HUES48 (cell line): ENCODE measurements around the gene KCNIP4.

Experiments
- H3K27ac ChIP-seq: one replicate; pipeline ENCODE4 v1.7.0; 2013; ENCODE audit warnings: low read depth, low read length, inconsistent platforms
- H3K27me3 ChIP-seq: 2 replicates; pipeline ENCODE4 v1.6.1; 2013; ENCODE audit warnings: mild to moderate bottlenecking, low read length; ENCODE audit not compliant: control insufficient read depth, insufficient read depth
- H3K36me3 ChIP-seq: 2 replicates; pipeline ENCODE4 v1.6.1; 2013; ENCODE audit warnings: low read length; ENCODE audit not compliant: control insufficient read depth, insufficient read depth
- H3K4me1 ChIP-seq: 2 replicates; pipeline ENCODE4 v1.6.1; 2013; ENCODE audit warnings: mild to moderate bottlenecking, low read length; ENCODE audit not compliant: control insufficient read depth, insufficient read depth
- H3K4me3 ChIP-seq: 2 replicates; pipeline ENCODE4 v1.5.1; 2013; ENCODE audit warnings: mild to moderate bottlenecking, low read depth, low read length
- H3K9ac ChIP-seq: 2 replicates; pipeline ENCODE4 v1.6.1; 2013; ENCODE audit warnings: mild to moderate bottlenecking, low read depth, low read length, moderate library complexity
- H3K9me3 ChIP-seq: 2 replicates; pipeline ENCODE4 v1.6.1; 2013; ENCODE audit warnings: low read length; ENCODE audit not compliant: control insufficient read depth, insufficient read depth

Gene KCNIP4

GRCh38 chr4:21735866-21736265 is 212.7 kb downstream of the KCNIP4 start:
- no peaks in the 10 kb centered on the region for H3K4me1 ChIP-seq

DNA sequence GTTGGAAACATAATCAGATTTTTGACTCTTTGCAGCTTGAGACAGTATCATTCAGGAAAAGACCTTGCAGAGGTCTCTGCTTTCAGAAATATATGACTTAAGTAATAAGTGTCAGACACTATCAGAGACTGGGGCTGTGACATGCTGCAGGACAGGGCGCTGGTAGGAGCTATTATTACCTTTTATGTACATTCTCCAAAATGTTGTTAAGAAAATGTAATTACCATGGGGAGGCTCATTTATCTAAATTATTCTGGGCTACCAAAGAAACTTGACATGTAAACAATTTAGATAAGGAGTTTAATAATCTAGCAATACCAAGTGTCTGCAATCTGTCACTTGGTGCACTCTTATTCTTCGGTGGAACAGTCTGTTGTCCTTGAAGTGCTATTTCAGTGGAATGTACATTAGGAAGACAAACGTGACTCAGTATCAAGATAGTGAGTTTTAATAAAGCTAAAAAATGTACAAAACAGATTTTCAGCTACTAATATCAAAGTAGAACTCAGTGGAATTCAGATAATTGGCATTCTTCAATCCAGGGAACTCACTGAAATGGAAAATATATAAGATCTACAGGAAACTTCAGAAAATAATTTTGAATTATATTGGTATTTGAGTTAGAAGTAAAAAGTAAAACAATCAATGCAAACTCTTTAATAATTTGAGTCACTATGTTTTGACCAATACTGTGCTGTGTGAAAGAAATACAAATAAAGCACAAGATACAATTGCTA is 214.5 kb downstream of the KCNIP4 start:
- Histone ChIP-seq H3K9me3 (no peaks in the 10 kb centered on the region), H3K9ac (no peak overlapping the region), H3K27me3 (no peaks in the 10 kb centered on the region), H3K36me3 (no peaks in the 10 kb centered on the region), H3K4me1 (no peaks in the 10 kb centered on the region), H3K27ac (no peak overlapping the region), H3K4me3 (no peak overlapping the region)

More at GRCh38 chr4:21735866-21736265, 212.7 kb downstream of the KCNIP4 start:
- Histone ChIP-seq H3K9ac (no peak overlapping the region), H3K4me3 (no peak overlapping the region), H3K27me3 (no peaks in the 10 kb centered on the region), H3K36me3 (no peaks in the 10 kb centered on the region), H3K9me3 (no peaks in the 10 kb centered on the region), H3K27ac (no peak overlapping the region)

- Histone ChIP-seq H3K4me3 (no peak overlapping the region), H3K27ac (no peak overlapping the region), H3K9ac (no peak overlapping the region), H3K4me1 (no peaks in the 10 kb centered on the region), H3K9me3 (no peaks in the 10 kb centered on the region), H3K36me3 (no peaks in the 10 kb centered on the region), H3K27me3 (no peaks in the 10 kb centered on the region)
Measured at GRCh38 chr4:21728304-21728703, 220.3 kb downstream of the KCNIP4 start.

DNA sequence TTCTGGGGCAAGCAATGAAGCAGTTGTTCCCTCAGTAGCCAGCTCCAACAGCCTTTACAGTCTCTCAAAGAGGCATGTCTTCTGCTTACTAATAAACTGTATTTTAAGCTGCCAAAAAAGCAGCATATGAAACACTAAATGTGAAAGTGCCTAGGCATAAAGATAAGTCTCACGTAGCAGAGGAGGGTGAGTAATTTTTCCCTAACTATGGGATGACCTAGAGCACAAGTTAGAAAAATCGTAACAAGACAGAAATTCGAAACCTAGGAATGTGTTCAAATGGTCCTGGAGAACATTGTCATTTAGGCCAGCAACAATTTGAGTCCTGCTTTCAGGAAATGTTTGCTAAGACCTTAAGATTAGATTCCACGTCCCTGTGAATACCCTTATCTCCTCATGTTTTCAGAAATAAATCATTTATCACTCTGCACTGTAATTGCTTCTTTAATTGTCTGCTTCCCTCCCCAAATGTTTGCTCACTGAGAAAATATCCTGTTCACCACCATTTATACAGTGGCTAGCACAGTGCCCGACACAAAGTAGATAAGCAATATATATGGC is 222.2 kb downstream of the KCNIP4 start:
- no peaks in the 10 kb centered on the region for H3K36me3 ChIP-seq
- H3K4me1 ChIP-seq, result no peaks in the 10 kb centered on the region
- H3K9me3 ChIP-seq, result no peaks in the 10 kb centered on the region
- no peak overlapping the region for H3K27ac ChIP-seq
- H3K9ac ChIP-seq, result no peak overlapping the region
- H3K27me3 ChIP-seq, result no peaks in the 10 kb centered on the region
- H3K4me3 ChIP-seq, result no peak overlapping the region

GRCh38 chr4:21722157-21722839 is 226.3 kb downstream of the KCNIP4 start:
- H3K27ac ChIP-seq, result no peak overlapping the region
- H3K36me3 ChIP-seq, result no peaks in the 10 kb centered on the region
- no peaks in the 10 kb centered on the region for H3K27me3 ChIP-seq
- H3K9me3 ChIP-seq, result no peaks in the 10 kb centered on the region
- H3K9ac ChIP-seq, result no peak overlapping the region
- H3K4me1 ChIP-seq, result no peaks in the 10 kb centered on the region
- no peak overlapping the region for H3K4me3 ChIP-seq

DNA sequence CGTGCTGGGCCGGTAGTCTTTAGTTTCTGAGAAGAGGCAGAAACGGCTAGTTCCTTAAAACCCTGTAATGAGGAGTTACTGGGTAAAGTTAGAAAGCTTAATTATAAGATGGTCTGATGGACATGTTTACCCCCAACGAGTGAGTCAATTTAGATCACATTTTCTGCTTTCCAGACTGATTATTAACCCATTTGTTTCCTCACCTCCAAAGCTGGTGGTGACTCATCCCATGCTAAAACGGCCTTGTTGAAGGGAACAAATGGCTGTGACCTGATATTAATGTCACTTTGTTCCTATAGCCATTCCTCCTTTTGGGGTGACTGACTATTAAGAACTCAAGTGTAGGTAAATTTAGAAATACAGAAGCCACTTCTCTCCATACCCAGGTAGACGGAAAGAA is 232.0 kb downstream of the KCNIP4 start:
- Histone ChIP-seq H3K4me1 (no peaks in the 10 kb centered on the region), H3K9me3 (no peaks in the 10 kb centered on the region), H3K4me3 (no peak overlapping the region), H3K36me3 (no peaks in the 10 kb centered on the region), H3K9ac (no peak overlapping the region), H3K27ac (no peak overlapping the region), H3K27me3 (no peaks in the 10 kb centered on the region)

DNA sequence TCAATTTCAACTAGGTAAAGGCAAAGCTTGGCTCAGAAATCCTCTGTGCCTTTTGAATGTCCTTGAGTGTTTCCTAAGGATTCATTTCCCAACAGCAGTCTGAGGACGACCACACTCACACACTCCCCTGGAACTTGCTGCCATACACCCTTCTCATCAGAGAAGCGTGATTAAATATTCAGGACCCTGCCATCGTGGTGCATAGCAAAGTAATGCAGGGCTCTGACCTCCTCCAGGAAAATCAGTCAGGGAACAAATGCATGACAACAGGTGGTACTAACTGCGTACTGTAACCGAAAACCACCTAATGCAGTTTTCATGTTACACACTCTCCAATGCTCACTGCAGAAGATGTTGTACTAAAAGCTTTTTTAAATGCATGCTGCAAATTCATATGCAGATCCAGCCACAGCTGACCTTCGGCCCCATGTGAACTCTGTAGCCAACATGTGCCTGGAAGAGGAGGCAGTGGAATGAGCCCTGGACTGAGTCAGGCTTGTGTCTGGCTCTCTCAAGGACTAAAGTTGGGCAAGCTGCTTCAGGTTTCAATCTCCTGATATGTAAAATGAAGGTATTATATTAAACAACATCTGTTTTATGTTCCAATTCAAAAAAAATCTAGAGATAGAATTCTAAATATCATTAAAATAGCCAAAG is 238.3 kb downstream of the KCNIP4 start:
- Histone ChIP-seq H3K9me3 (no peaks in the 10 kb centered on the region), H3K27me3 (no peaks in the 10 kb centered on the region), H3K4me3 (no peak overlapping the region), H3K36me3 (no peaks in the 10 kb centered on the region), H3K4me1 (peaks cover 17% of the 10 kb centered on the region), H3K27ac (no peak overlapping the region), H3K9ac (no peak overlapping the region)

GRCh38 chr4:21709761-21710160 is 238.8 kb downstream of the KCNIP4 start:
- no peaks in the 10 kb centered on the region for H3K27me3 ChIP-seq
- H3K27ac ChIP-seq, result no peak overlapping the region

GRCh38 chr4:21709031-21709430 is 239.5 kb downstream of the KCNIP4 start:
- H3K9me3 ChIP-seq, result no peaks in the 10 kb centered on the region
- H3K27me3 ChIP-seq, result no peaks in the 10 kb centered on the region
- H3K9ac ChIP-seq, result no peak overlapping the region
- no peaks in the 10 kb centered on the region for H3K36me3 ChIP-seq
- H3K27ac ChIP-seq, result no peak overlapping the region
- peaks cover 17% of the 10 kb centered on the region for H3K4me1 ChIP-seq
- no peak overlapping the region for H3K4me3 ChIP-seq

More at GRCh38 chr4:21709761-21710160, 238.8 kb downstream of the KCNIP4 start:
- Histone ChIP-seq H3K4me1 (peaks cover 17% of the 10 kb centered on the region), H3K9ac (no peak overlapping the region), H3K9me3 (no peaks in the 10 kb centered on the region), H3K4me3 (no peak overlapping the region), H3K36me3 (no peaks in the 10 kb centered on the region)

DNA sequence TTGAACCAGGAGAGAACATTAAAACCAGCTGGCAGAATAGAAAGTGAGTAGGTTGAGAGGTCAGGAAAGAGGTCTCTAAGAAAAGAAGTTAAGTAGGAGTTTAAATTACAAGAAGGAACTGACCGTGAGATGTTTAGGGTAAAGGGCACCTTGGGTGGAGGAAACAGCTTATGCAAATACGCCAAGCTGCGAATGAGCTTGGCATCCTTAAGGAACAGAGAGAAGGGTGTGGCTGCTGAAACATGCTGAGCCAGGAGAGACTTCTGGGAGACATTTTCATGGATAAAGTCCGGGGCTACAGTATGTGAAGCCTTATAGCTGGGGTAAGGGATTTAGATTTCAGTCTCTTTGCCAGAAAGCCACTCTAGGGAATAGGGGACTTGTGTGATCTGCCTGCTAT is 249.1 kb downstream of the KCNIP4 start:
- H3K9me3 ChIP-seq, result no peaks in the 10 kb centered on the region
- no peak overlapping the region for H3K27ac ChIP-seq
- H3K36me3 ChIP-seq, result no peaks in the 10 kb centered on the region
- H3K27me3 ChIP-seq, result peaks cover 6% of the 10 kb centered on the region
- H3K9ac ChIP-seq, result no peak overlapping the region
- H3K4me3 ChIP-seq, result no peak overlapping the region
- peaks cover 17% of the 10 kb centered on the region for H3K4me1 ChIP-seq

DNA sequence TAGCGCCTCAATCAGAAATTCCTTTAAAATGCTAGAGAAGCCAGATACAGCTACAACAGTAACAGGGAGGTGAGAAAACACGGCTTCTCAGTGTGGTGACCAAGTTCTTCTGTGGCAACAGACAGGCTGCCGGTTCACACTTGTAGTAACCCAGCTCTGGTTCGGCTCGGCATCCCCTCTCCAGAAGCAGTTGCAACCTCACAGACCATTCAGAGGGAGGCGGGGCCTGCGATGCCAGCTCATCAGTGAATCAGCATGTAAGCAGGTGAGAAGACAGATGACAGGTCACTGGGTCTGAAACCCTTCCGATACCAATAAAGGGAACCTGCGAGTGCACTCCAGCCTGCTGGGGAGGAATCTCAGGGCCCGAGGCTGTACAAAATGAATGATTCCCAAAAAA is 251.0 kb downstream of the KCNIP4 start:
- Histone ChIP-seq H3K36me3 (no peaks in the 10 kb centered on the region), H3K4me3 (no peak overlapping the region), H3K27me3 (peaks cover 6% of the 10 kb centered on the region), H3K9ac (no peak overlapping the region), H3K27ac (no peak overlapping the region), H3K4me1 (peaks cover 17% of the 10 kb centered on the region), H3K9me3 (no peaks in the 10 kb centered on the region)
